GM10248 (cell line): ENCODE results near the gene MYO9A.

Experiments
- CTCF ChIA-PET: fragments of 300-600 bp; sonication (Branson Sonifier 250); formaldehyde crosslinking; extraction: SDS; loops from one replicate; lab custom pipeline; 2021; ENCODE audit warnings: antibody characterized with exemption; lab: Yijun Ruan, JAX
- POLR2A ChIA-PET: fragments of 350-650 bp; sonication (Branson Sonifier 250); formaldehyde crosslinking; extraction: SDS; loops from one replicate; lab custom pipeline; 2020; ENCODE audit warnings: antibody characterized with exemption; lab: Yijun Ruan, JAX
- DNase-seq: peaks from one replicate; pipeline ENCODE4 v3.0.0; 2012; ENCODE audit errors: extremely low spot score
- CTCF ChIP-seq: IDR thresholded peaks from 2 replicates; pipeline ENCODE4 v1.5.1; 2012; ENCODE audit warnings: mild to moderate bottlenecking, low read depth; ENCODE audit errors: extremely low read depth, missing control alignments, control extremely low read depth

The MYO9A gene

GRCh38 chr15:72140088-72140487 is 22.1 kb upstream of the MYO9A start:
- DNase-seq = no peak
- TF ChIP-seq CTCF = no peak
- ChIA-PET CTCF (interaction anchor here (0.7 to 3.1 kb wide), 6 partner anchors 10 to 388 kb away, joined by 3 to 18 read pairs (median 4); no protein-coding TSS in a partner anchor), POLR2A (interaction anchor here (0.5 kb wide), 1 partner anchor 12 kb away, joined by 4 read pairs; no protein-coding TSS in a partner anchor)

DNA sequence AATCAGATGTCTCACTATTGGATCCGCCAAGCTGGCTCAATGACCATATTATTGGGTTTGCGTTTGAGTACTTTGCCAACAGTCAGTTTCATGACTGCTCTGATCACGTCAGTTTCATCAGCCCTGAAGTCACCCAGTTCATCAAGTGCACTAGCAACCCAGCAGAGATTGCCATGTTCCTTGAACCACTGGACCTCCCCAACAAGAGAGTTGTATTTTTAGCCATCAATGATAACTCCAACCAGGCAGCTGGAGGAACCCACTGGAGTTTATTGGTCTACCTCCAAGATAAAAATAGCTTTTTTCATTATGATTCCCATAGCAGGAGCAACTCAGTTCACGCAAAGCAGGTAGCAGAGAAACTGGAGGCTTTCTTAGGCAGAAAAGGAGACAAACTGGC is 21.7 kb upstream of the MYO9A start:
- DNase-seq = no peak
- TF ChIP-seq CTCF = no peak
- POLR2A ChIA-PET = no interaction called here
- CTCF ChIA-PET = interaction anchor here (0.7 to 3.1 kb wide), 6 partner anchors 9 to 388 kb away, joined by 3 to 18 read pairs (median 4); no protein-coding TSS in a partner anchor

DNA sequence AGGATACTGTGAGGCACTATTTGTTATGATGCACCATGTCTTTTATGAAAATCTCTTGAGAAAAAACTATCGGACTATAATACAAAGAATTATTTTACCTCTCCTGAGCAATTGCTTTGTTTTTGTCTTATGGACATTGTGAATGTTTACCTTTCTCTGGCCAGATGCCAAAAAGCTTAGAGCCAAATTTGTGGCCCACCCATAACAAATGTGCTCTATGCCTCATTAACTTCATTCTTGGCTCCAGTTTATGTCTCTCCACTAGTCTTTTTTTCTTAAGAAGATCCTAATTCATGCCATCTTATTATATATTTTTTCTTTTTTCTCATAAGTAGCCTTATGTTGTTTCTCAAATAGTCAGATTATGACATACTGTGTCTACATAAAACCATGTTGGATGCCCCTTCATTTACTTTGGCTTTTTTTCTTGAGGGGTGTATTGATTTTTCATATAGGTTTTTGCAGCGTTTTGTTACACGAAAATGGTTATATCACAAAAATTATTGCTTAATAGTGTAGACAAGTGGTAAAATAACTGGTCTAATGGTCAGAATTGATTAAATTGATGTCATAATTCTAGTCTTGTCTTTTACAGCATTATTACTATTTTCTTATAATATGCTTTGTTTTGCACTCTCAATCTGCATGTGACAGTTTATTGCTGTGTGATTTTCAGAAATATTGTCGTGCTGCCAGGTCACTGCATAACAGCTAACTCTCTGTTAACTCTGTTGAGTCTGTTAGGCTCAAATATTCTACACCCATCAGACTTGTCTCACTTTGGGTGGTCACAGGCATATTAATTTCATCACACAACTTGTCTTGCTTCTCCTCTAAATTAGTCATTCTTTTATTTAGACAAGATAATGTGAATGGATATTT is 18.5 kb upstream of the MYO9A start:
- DNase-seq = no peak
- no peak for TF ChIP-seq CTCF
- ChIA-PET POLR2A (no interaction called here), CTCF (interaction anchor here (1.1 kb wide), 1 partner anchor 19 kb away, joined by 3 read pairs; no protein-coding TSS in a partner anchor)

DNA sequence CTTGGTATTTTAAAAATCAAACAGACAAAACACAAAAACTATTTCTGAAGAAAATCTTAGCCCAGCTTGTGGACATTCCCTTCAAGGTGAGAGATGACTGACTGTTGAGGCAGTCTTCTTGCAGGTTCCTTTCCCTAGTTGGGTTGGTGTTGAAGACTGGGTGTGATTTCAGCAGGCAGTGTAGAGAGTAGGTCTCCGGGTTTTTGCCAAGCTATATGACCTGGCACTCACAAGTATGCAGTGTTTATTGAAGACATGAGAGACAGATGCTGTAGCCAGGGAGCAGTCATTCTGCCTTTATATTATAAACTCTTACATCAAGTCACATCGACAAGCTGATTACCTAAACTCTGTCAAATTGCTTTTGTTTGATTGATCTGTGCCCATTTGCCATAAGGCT is 17.8 kb upstream of the MYO9A start:
- CTCF ChIA-PET = interaction anchor here (1.1 kb wide), 1 partner anchor 20 kb away, joined by 3 read pairs; no protein-coding TSS in a partner anchor
- no peak for DNase-seq
- POLR2A ChIA-PET = no interaction called here
- TF ChIP-seq CTCF = no peak

DNA sequence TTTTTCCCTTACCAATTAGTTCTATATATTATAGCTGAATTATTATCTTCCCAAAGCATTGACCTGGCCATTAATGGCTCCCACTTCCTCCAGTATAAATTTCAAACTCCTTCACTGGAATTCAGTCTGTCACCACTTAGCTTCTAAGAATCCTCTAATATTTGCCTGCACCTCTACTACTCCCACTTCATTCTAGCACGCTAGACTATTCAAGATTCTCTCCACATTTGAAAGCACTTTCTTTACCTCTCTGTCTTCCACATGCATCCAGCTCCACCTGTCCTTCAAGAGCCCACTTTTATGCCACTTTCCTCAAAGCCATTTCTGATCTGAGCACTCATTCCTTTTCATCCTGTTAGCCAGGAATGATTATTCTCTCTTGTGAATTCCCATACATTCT is 15.3 kb upstream of the MYO9A start:
- CTCF ChIA-PET = interaction anchor here (1.0 to 1.3 kb wide), 2 partner anchors 20 to 67 kb away, joined by 3 to 4 read pairs; no protein-coding TSS in a partner anchor
- POLR2A ChIA-PET = no interaction called here

More for the DNA sequence above, 15.3 kb upstream of the MYO9A start:
- DNase-seq = no peak
- no peak for TF ChIP-seq CTCF
